Prostate gland (tissue), 2 donors: ENCODE measurements around the gene SRMS.

ENCODE experiments used
- POLR2A ChIP-seq: fragments of 450-650 bp; IDR thresholded peaks from one replicate; pipeline ENCODE4 v1.6.1; 2016; ENCODE audit warnings: antibody characterized with exemption, mild to moderate bottlenecking
- TF ChIP-seq, protein P1 (sequence below), 4 experiments: fragments of 200-600 bp in 2 of 4; fragments of 450-650 bp in 2 of 4; sonication (generic) in 2 of 4; IDR thresholded peaks; 1 replicate in 3 of 4; 2 replicates in 1 of 4; pipeline ENCODE4 v1.5.1; 2016 to 2019; ENCODE audit warnings: antibody characterized with exemption in 4 of 4, mild to moderate bottlenecking in 2 of 4, moderate library complexity in 2 of 4

- TF ChIP-seq, protein P1, sequence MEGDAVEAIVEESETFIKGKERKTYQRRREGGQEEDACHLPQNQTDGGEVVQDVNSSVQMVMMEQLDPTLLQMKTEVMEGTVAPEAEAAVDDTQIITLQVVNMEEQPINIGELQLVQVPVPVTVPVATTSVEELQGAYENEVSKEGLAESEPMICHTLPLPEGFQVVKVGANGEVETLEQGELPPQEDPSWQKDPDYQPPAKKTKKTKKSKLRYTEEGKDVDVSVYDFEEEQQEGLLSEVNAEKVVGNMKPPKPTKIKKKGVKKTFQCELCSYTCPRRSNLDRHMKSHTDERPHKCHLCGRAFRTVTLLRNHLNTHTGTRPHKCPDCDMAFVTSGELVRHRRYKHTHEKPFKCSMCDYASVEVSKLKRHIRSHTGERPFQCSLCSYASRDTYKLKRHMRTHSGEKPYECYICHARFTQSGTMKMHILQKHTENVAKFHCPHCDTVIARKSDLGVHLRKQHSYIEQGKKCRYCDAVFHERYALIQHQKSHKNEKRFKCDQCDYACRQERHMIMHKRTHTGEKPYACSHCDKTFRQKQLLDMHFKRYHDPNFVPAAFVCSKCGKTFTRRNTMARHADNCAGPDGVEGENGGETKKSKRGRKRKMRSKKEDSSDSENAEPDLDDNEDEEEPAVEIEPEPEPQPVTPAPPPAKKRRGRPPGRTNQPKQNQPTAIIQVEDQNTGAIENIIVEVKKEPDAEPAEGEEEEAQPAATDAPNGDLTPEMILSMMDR (IDR thresholded peaks at IDR 0.05): no peak
- no peak for TF ChIP-seq POLR2A
Measured at GRCh38 chr20:63534831-63535651, 12.5 kb downstream of the SRMS start.
